CD4-positive, alpha-beta T cell treated with Interleukin-15 for 4 hours (primary cell): ENCODE results near the gene CRIM1.
A peak's percentile ranks its signal among the peaks of the same experiment; 100 is the strongest.

ENCODE experiments used
- DNase-seq: peaks from one replicate; pipeline ENCODE4 v3.0.0-alpha.2; 2020; ENCODE audit warnings: low spot score

CRIM1 gene

DNA sequence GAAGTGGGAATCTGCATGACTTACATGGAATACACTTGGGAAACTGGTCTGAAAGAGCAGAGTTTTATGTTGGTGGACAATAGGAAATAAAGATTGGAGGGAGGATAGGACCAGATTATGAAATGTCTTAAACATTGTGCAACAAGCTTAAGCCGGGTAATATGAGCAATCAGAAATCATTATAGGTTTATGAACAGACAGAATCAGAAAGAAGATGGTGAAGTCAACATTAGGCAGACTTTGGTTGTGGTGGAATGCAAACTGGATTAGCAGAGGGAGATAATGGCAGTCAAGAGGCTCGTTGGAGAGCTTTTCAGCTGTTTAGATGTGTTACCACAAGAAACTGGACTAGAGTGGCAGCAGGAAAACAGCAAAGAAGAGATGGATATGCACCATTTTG is 43.5 kb downstream of the CRIM1 start:
- no peak for DNase-seq

DNA sequence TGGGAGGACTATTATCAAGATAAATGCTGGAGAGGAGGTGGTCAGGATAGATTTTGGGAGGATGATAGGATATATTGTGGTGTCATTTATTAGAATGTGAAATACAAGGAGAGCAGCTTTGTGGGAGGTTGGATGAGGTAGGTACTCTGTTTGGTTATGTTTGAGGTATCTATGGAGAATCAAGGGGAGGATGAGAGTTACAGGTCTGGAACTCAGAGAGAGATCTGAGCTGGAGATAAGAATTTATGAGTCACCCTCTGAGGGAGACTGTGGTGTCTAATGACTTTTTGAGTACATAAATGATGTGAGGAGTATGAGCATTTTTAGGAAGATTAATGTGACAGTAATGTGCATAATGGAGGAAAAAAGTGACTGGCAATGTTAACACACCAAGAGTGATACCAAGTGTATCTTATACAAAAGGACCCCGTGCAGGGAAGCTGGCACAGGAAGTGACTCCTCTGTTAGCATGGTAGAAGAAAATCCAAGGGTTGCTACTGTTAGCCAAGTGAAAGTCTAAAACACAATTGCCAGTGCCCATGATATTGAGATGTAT is 48.2 kb downstream of the CRIM1 start:
- DNase-seq = peak; percentile 9

DNA sequence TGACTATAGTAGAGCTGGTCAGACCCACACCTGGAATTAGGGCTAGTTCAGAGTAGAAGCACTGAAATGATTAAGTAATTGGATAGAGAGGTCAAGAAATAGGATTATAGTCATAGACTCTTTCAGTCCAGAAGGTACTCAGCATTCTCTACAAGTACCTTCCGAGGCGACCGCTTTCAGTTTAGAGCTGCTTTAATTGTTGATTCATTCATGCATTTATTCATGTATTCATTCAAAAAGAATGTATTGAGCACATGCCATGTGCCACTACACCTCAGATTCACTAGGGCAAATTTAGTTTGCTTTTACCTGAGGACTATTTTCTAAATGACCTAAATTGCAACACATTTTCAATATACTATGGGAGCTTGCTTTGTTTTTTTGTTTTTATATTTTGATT is 48.7 kb downstream of the CRIM1 start:
- DNase-seq = no peak

DNA sequence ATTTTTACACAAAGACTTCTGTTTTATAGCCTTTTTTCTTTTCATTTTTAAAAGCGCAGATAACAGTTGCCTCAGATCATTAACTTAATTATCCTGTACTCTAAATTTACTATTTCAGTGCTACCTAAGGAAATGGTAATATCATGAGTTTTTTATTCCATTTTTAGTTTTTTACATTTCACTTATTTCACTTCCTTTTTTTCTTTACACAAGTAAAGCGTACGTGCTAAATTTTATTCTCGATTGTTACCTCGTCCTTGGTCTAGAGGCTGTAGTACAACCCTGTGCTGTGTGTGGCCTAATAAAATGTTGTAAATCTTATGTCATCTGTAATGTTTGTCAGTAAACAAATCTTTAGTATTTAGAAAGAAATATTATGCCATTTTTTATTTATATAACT is 49.2 kb downstream of the CRIM1 start:
- no peak for DNase-seq

DNA sequence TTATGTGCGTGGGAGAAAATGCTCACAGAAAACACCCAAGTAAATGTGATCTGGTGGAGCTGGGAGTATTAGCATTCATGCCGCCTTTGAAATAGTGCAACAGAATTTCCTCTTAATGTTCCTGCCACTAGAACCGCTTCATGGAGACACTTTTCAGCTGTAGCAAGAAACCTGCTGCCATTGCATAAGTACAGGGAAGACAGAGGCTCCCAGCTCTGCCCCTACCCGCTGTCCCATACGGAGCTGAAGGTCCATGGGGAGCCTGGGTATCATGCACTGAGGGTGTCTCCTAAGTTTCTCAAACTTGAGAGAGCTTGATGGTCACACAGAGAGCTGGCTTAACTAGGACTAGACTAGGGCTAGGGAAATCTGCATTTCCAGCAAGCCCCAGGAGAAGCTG is 49.6 kb downstream of the CRIM1 start:
- DNase-seq = no peak

DNA sequence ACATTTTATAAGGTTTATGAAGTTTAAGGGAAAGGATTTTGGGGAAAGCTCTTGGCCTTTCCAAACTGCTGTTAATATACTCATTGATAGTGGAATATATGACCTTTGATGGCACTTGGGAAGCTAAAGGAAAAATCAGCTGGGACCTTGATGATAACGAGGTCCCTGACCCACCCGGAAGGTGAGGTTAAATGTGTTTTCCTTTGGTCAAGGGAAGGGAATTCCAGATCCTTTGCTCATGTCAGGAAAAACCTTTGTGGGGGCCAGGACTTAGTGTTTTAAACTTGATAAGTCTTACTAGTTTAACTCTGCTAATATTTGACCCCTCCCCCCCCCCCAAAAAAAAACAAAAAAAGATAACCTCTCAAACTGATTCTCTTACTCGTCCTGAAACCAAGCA is 50.7 kb downstream of the CRIM1 start:
- DNase-seq = no peak

DNA sequence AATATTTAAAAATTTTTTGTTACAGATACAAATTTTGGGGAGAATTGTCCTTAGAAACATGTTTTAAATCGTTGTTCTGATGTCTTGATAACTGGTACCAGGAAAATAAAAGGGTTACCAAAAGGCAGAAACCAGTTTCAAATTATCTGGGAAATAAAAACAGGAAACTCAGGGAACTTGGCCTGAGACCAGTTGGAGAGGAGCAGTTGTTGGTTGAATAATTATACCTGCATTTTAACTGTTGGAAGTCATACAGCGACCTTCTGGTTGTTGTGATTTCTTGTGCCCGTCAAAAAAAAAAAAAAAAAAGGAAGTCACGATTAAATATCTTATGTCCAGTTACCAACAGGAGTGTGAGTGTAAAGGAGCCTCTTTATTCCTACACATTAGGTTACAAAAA is 51.8 kb downstream of the CRIM1 start:
- no peak for DNase-seq

DNA sequence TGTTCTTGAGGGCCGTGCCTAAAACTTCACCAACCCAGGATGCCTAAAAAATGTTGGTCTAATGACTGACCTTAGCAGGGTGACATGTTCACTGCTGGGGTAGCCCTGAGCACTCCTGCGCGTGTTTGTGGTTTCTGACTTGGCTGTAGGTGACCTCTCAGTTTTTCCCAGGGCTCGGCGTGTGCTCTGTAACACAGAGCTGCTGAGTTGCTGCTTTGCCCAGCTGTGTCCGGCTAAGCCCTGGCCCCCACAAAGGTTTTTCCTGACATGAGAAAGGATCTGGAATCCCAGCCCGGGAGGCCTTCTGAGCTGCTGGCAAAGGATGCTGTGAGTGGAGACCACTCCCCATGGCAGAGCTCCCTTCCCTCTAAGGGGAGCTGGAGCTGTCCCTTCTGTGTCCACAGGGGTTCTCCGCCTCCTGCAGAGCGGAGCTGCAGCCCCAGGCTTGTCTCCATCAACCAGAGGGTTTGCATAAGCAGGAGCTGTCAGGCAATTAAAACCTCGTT is 52.7 kb downstream of the CRIM1 start:
- DNase-seq = no peak

DNA sequence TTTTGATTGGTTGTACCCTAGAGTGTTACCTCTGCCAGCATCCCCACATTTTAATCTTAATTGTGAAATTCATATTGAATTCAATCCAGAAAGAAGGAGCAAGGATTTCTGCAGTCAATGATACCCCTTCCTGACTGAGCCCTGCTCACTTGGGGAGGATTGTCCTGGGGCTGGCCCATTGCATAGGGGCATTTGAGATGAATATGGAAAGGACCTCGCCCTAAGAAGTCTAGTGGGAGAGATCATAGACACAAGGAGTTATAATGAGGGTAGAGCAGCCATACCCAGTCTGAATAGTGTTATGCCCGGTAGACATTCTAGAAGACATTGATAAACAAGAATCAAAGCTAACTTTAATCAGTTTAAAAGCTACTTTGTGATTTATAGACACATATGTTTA is 53.8 kb downstream of the CRIM1 start:
- no peak for DNase-seq

DNA sequence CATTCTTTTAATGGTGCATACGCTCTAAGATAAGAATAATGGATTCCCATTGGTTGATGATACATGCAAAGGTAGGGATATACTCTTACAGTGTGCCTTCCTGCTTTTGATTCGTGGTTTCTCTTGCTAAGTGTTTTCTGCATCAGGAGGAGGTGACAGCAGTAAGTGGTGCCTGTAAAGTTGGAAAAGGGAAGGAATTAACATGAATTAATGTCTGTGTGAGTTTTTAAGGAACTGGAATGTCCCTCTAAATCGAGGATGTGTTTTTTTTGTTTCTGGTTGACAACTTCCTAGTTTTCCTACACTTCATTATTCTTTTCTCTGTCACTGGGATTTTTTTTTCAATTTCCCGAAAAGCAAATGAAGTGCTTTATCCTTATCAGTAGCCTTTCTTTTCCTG is 54.4 kb downstream of the CRIM1 start:
- no peak for DNase-seq

DNA sequence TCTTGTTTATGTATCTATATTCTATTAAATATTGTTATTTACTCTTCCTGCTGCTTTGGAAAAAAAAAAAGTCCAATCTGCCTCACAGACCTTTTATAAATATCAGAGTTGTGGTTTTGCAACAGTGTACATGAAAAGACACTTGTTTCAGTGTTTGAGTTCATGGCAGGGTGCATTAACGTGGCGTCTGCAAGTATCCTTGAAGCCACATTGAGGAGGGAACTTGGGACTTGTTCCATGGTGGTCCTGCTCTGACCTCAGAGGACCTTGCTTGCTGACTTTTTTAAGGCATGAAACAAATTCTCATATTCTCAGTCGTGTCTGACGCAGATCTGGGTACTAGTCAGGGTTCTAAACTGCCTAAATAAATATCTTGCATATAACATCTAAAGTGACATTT is 55.1 kb downstream of the CRIM1 start:
- no peak for DNase-seq

DNA sequence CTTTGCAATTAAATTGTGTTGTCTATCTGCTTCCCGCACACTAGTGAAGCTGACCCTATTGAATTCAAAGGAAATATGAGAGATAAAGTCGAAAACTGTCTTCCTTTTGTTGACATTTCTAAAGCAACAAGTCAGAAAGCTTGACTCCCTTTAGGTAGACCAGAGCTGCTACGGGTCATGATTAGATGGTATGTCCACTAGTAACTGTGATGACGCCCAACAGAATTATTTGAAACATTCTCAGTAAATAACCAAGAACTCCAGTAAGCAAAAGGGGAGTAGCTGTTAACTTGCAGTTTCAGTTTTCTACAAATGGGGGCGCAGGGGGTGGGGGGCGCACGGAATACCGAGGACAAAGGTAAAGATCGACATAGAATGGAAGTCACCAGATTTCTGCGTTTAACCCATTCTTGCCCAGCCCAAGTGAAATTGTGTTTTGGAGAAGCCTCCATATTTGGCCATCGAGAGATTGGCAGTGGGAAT is 56.4 kb downstream of the CRIM1 start:
- DNase-seq = no peak

DNA sequence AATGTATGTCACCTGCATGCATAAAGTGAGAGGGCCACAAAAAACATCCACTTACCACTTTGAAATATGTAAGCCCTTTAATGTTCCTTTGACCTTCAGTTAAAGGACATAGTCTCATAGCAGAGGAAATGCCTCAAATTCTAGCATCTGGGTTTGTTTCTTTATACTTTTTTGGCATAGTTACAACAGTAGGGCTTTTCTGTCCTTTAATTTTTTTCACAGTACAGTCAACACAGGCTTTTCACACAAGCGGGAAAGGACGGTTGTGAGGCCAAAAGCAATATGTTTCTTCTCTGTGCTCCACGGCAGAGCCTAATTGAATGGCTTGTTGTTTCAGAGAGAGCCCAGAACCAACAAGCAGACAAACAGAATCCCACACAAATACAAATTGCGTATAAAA is 57.6 kb downstream of the CRIM1 start:
- DNase-seq = no peak

DNA sequence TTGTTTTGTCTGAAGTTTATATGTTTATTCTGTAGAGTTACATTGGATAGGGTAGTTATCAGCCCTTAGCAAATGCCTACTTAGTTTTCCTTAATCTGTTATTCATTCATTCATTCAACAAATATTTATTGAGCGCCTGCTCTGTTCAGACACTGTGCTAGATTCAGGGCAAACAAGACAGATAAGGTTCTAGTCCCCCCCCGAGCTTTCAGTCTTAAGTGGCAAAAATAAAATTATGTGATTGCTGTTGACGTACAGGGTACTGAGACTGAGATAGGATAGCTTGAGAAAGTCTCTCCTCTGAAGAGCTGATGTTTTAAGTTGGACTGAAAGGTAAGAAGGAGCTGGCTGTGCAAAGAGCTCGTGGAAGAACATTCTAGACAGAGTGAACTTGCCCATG is 58.7 kb downstream of the CRIM1 start:
- no peak for DNase-seq

DNA sequence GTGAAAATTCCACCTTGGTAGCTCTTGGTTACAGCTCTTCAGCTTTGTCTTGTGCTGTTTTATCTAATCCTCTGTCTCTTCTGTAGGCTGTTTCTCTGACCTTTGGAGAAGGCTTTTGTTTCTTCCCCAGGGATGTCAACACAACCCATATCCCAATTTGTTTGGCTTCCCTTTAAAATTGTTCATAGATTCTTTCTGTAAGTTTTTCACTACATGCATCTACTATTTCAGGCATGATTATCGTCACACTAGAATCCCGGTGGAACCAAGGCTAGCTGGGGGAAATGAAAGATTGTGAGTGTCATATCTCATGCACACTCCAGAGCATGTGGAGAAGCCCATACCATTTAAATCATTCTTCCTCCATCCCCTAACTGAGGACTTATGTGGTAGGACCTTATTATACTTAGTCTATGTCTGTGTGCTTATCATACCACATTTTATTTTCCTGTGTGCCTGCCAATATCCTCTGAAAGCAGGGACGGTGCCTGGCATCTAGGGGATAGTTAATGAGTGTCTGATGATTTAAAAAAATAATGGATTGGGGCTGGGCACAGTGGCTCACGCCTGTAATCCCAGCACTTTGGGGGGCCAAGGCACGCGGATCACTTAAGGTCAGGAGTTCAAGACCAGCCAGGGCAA is 59.9 kb downstream of the CRIM1 start:
- DNase-seq = no peak

DNA sequence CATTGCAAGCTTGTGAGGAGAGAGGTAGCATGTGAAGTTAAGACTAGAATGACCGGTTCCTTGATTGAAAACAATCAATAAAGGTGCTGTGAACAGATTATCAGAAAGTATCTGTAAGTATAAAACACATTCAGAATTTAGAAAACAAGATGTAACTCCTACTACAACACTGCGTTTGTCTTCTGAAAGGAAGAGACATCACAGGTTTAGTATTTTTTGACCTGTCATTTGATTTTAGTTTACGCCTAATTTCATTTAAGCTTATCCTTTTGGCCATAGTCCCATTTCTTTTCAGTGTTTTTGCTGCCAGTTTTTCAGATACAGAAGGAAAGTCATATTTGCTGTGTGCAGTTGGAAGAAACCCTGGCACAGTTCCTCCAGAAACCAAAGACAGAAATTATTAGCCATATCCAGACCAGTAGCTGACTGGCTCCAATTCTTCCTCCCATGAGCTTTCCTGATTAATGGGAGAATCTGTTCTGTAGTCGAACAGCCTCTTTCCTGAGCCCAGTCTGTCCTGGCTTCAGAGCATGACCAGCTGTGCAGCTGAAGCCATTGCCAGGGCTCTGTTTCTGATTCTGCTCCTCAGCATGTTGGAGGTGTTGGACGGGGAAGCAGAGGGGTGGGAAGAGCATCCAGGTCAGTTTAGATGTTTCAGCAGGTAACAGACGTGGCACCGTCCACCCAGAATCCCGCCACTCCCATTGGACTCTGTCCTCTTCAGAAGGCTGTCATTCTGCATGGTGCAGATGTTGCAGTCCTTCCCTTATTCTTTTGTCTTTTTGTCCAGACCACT is 61.0 kb downstream of the CRIM1 start:
- no peak for DNase-seq

DNA sequence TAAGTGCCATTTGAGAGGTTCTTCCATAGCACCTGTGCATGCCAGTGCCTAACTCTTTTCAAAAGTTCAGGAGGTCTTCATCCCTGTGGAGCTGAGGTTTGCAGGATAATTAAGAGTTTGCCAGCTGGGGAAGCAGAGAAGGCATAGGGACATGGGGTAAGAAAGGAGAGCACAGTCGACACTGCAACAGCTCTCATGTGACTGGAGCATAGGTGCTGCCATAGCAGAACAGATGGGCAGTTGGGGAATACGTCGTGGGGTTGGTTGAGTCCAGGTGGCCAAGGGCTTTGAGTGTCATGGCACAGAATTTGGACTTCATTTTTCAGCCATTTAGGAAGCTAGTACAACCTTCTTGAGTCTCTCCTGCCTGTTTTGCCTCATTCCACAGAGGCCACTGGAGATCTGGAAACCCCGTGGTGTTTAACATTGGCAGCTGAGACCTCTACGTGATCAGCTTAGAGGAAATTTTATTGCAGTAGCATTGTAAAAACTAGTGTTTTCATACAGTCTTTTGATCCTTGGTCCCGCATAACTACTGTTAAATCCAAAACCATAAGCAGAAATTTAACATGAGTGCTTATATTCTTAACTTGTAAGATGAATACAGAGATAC is 65.1 kb downstream of the CRIM1 start:
- DNase-seq = no peak

DNA sequence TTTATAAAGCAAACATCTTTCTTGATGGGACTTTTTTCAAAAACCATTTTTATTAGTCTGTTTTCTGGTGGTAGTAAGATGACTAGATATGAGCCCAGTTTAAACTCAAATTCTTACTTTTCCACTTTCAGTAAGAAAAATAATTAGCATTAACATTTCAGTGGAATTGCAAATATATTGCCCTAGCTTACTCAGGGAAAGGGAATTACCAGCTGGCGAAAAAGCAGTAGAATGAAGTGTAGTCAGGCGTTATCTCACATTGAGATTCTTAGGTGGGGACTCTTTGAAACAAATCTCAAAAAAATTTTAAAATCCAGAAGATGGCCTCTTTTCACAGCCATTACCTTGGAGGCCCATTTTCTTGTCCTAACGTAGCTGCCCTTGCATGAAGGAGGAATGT is 65.8 kb downstream of the CRIM1 start:
- no peak for DNase-seq

DNA sequence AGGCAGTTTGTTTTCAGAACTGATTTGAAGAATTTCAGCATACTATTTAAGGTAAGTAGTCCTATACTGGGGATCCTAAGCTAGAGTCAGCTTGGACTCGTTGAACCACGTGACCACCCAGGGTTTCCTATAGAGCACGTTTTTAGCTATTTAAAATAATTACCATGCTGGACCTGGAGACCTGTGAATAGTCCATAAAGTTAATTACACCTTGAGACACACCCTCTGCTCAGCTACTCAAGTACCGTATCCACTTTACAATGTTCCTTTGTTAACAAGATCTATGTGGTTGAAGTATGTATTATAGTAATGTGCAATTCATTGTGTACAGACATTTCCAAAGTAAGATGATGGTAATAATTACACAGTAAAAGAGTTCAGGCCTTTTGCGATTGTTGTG is 67.6 kb downstream of the CRIM1 start:
- DNase-seq = no peak

DNA sequence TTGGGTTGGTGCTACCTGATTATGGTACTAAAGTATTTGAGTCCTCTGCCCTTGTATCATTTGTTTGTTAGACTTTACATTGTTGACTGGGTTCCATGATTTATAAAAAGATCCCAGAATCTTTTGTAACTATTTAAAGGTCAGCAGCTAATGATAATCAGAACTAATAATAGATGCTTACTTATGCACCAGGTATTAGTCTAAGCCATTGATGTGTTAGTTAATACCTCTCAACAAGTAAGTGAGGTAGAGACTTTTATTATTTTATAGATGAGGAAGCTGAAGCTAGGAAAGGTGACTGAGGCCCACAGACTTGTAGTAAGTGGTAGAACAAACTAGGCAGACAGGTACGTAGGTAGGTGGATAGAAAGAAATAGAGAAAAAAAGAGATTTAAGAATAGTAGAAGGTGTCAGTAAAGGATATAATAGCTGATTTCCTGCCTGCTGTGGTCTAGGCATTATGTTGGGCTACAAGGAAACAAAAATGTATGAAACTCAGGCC is 68.1 kb downstream of the CRIM1 start:
- DNase-seq = no peak

DNA sequence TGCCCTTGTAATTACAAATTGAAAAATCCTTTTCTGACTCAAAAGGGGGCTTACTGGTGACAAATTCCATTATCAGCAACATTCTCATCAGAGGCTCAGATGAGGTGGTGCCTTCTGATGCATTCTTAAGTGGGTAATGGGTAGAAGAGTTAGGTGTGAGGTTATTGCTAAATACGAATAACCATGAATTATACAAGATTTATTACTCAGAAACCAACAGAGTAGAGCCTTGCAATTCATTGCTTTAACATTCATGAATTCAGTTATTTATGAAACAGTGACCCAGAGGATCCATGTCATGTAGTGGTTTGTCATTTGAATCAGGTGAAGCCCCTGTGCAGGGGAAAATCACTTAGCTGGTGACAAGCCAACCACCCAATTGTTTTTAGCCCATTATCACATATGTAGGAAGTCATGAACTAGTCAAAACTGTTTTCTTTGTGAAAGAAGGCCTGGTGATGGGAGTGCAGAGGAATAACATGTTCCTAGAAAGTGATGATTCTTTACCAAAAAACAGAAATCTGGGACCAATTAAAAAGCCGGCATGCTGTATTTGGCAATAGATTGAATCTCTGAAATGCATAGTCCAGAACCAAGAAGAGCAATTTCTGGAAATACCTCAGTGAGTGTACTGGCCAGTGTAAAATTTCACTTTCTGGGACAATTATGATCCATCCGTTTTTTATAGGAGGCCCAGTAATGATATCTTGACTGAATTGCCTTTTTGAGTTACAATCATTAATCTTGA is 70.2 kb downstream of the CRIM1 start:
- DNase-seq = no peak

DNA sequence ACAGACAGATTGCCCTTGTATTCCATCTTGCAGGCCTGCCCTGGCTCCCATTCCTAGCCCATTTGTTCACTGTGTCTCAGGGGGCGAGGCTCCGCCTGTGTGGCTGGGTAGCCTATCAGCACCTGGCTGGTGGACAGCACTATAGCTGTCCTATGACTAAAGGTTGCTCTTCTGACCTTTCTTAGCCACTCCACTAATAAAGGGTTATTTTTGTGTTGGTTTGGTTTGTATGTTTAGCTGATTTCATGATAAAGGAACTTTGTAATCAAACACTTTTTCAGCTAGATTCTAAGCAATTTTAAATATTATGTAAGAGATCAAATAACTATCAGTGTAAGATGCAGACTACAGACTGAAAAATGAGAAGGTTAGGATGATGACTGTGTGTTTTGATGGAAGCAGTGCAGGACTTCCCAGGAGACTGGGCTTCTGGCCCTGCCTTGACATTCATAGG is 72.2 kb downstream of the CRIM1 start:
- DNase-seq = no peak
